HG02938 (cell line): ENCODE data around the gene ZKSCAN7.
"Not testable (repeated sequence)": the region's sequence is repeated elsewhere in the genome, so short reads cannot be mapped to it uniquely, and the experiment has no call there.

ENCODE experiments used
- ATAC-seq: cut with Tn5 transposase; IDR thresholded peaks from one replicate; pipeline ENCODE4 v1.9.1; 2021; ENCODE audit warnings: mild to moderate bottlenecking, moderate library complexity; ENCODE audit not compliant: unreplicated experiment

The ZKSCAN7 gene

DNA sequence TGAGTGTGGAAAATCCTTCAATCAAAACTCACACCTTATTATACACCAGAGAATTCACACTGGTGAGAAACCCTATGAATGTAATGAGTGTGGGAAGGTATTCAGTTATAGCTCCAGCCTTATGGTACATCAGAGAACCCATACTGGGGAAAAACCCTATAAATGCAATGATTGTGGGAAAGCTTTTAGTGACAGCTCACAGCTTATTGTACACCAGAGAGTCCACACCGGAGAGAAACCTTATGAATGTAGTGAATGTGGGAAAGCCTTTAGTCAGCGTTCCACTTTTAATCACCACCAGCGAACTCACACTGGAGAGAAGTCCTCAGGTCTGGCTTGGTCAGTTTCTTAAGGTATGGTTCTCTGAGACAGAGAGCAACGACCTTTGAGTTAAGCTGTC is 16.0 kb downstream of the ZKSCAN7 start:
- ATAC-seq = no peak

DNA sequence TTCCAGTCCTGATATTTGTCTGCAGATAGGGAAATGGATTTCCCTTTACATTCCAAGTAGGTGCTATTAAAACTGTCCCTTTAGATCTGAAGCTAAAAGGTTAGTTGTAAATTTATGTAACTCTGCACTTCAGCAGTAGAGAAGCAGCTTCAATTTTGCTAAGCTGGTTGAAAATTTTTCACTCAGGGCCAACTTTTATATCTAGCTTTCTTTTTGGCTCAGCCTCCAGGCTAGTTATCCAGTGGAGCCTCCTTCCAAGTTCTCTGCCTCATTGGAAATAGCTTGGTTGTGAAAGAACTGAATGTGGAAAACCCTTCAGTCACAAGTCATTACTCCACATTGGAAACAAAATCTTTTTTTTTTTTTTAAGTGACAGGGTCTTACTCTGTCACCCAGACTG is 21.6 kb downstream of the ZKSCAN7 start:
- no peak for ATAC-seq

DNA sequence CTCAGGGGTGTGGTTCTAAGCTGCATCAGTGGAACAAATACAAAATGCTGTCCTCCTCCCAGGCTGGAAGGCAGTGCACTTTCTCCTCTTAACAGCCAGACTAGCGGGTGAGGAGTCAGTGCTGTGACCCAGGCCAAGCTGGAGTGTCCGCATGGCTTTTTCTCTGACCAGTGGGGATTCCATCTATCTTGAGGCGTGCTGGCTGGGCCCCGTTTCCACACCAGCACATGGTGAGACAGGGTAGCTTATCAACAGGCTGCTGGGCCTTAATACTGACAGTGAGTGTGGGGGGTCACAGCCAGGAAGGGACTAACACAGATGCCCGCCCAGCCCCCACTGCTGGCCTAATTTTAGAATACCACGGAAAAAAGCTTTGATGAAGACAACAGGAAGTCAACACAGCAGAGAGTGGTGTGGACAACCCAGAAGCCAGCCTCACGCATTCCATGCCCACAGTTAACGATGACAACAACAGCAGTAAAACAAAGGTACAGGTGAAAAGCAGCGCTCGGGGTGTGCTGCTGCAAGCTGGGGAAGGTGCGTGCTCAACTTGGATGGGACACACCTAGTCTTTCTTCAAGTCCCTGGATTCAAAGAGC is 22.5 kb downstream of the ZKSCAN7 start:
- ATAC-seq = not testable (repeated sequence)

DNA sequence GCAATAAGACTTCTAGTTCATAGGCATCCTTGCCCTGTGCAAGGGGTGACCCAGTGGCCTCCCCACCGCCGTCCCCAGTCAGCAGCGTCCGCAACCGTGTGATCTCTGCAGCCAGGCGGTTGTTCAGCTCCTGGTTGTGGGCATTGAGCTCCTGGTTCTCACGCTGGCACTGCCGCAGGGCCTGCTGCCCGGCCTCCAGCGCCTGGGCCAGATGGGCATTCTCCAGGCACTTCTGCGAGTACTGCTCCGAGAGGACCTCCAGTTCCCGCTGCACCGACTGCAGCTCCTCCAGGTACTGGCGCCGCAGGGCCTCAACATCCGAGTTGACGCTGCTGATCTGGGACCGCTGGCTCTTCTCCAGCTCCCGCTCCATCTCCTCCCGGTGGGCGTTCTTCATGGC is 23.3 kb downstream of the ZKSCAN7 start:
- not testable (repeated sequence) for ATAC-seq

DNA sequence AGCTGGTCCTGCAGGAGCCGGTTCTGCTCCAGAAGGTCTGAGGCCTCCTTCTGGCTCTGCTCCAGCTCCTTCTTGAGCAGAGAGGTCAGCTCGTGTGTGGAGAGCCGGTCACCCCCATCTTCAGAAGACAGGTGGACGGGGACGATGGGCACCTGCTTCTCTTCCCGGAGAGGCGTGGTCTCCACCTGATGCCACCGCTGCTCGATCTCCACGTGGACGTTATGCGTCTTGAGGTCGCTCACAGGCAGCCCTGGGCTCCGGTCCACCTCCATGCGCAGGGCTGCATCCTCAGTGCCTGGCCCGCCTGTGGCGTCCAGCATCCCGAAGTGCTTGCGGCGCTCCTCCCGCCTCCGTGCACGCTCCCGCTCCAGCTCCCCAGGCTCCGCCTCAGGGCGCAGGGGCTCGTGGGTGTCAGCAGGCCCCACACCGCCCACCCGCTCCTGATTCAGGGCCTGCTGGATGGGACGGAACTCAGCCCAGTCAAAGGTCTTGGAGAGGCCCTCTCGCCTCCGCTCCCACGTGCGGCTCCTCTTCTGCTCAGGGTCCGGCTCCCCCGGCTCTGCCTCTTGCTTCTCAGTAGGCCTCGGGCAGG is 24.0 kb downstream of the ZKSCAN7 start:
- ATAC-seq = not testable (repeated sequence)

DNA sequence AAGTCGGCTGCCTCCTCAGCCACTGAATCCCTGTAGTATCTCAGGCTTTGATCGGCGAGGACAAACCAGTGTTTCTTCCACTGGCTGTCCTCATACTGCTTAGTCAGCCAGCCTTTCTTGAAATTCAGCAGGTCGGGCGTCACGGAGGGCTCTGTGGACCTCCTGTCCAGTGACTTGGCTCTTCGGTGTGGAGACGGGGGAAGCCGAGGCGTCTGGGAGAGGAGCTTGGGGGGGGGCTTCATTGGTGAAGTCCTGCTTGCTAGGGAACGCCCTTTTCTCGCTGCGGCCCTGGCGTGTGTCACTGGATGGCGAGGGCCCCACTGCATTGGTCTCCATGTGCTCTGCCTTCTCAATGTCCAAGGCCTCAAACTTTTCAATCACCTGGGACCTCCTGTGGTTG is 24.8 kb downstream of the ZKSCAN7 start:
- not testable (repeated sequence) for ATAC-seq

DNA sequence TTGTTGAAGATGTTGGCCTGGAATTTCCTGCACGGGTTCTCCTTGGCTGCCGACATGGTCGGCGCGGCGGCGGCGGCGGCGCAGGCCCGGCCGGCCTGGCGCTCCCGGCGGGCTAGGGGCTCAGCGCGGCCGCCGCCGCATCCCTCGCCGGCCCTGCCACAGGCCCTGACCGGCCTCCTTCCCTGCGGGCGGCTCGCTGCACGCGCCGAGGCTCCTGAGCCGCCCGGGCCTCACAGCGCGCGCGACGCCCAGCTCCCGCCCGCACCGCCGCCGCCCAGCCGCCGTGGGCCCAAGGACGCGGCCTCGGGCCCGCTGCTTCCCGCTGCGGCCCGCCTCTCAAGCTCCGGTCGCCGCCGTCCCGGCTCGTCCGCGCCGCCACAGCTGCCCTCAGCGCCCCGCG is 26.0 kb downstream of the ZKSCAN7 start:
- ATAC-seq = not testable (repeated sequence)

DNA sequence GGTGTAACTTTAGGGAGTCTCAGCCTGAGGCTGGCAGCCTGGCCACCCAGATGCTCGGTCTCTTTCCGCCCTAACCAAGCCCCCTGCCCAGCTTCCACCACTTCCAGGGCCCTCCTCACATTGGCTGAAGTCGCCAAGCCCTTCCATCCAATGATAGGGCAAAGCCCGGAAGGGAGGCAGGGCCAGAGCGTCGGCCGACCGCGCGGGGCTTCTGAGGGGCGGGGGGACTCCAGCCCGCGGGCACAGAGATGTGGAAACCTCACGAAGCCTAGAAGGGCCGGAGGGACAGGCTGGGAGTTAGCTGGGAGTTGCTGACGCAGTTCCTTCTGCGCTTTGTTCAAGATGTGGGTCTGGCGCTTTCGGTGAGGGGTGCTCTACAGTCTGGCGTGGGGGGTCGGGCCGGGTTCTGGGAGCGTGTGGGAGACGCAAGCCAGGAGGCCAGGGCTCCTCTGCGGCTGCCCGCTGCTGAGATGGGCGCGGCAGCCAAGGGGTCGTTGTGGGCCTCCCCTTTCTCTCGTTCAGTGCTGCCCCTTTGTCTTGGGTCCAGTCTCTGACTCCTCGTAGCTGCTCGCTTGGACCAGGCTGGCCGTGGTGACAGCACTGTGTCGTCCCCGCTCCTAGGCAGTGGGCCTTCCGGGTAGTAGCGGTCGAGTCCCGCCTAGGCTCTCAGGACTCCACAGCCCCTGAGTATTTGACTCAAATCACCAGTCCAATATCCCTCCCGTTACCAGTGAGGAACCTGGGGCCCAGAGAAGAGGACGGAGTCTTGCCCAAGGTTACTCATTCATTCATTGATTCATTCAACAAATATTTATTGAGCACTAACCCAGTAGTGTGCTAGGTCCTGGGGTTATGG is 29.9 kb downstream of the ZKSCAN7 start, which contains the start of gene ZNF660:
ZNF660 (plus strand) TSS at position 319 of the 856 bp plus-strand sequence. CDS start 9,230 bp downstream, outside the sequence.
- ATAC-seq = peak; percentile 64

DNA sequence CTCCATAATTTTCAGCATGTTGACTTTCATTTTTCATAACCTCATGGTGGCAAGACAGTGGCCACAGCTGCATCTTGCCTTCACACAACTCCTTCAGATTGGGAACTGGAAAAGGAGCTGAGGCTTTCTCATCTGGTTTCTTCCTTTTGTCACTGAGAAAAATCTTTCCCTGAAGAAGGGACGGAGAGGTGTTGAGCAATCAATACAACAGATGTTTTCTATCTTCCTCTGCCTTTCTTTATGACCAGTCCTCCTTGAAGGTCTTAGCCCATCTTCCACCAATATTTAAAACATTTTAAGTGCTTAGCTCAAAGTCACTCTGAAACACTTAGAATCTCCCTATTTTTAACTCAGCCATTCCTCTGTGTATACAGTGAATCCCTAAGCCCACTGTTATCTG is 41.6 kb downstream of the ZKSCAN7 start:
- ATAC-seq = no peak

DNA sequence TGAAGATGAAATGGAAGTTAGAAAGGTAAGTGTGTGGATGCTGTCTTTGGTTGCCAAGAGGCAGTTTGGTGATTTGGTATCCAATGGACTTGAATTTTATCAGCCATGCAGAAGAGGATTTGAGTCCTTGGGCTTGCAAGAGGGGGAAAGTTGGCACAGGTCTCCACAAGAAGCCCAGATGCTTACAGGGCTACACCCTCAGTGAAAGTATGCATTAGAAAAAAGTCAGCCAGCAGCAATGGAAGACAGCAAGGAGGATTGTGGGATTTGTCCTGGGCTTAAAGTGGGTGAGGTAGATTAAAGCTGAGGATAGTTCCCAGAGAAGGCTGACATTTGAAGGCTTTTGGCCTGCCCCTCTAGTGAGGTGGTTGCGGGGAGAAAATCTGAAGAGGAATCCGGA is 46.8 kb downstream of the ZKSCAN7 start:
- ATAC-seq = no peak

DNA sequence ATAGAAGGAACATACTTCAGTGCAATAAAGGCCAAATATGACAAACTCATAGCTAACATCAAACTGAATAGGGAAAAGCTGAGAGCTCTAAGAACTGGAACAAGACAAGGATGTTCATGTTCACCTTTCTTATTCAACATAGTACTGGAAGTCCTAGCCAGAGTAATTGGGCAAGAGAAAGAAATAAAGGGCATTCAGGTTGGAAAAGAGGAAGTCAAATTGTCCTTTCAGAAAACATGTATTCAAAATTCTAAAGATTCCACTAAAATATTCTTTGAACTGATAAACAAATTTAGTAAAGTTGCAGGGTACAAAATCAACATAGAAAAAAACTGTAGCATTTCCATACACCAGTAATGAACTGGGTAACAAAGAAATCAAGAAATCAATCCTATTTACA is 57.7 kb downstream of the ZKSCAN7 start:
- ATAC-seq = no peak
